HG03108 (cell line): ENCODE results near the gene DMD.
A peak's percentile ranks its signal among the peaks of the same experiment; 100 is the strongest.

Experiments used
- ATAC-seq: cut with Tn5 transposase; IDR thresholded peaks from one replicate; pipeline ENCODE4 v1.9.1; 2021; ENCODE audit warnings: moderate library complexity; ENCODE audit not compliant: unreplicated experiment

DMD gene

GRCh38 chrX:31213941-31214340 is 1997.4 kb downstream of the DMD start:
- no peak for ATAC-seq

DNA sequence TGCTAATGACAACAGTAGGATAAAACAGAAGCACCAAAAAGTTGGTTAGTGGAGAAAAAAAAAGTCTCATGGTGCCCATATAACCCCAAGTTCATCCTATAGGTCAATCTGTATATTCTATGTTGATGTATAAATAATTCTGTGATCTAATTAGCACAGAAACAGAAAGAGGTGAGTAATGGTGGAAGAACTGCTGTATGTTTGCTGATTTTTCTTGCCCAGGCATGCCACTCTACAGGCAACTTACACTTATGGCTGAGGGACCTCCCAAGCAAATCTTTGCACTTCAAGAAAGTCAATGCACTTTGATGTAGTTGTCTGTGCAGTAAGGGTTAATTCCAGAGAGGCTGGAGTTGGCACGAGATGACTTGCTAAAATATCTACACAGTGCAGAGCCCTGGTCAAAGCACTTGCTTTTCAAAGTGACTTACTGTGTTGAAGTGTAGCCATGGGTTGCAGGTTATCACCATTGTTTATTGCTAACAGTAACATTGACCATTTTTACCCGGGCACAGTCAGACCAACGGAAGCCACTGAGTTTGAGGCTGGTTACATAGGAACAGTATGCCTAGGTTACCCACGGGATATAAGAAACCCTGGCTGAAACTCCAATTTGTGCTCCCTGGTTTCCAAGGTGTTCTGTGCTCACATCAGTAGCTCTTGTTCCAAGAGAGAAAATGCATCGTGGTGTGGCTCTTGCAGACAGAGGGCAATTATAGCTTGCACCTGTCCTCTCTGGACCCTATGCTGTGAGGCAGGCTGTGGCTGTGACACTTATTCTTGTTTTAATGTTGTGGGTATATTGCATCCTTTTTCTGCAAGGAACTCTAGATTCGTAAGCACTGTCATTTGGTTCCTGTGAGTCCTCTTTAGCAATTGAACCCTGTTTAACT is 1998.2 kb downstream of the DMD start:
- ATAC-seq = no peak

DNA sequence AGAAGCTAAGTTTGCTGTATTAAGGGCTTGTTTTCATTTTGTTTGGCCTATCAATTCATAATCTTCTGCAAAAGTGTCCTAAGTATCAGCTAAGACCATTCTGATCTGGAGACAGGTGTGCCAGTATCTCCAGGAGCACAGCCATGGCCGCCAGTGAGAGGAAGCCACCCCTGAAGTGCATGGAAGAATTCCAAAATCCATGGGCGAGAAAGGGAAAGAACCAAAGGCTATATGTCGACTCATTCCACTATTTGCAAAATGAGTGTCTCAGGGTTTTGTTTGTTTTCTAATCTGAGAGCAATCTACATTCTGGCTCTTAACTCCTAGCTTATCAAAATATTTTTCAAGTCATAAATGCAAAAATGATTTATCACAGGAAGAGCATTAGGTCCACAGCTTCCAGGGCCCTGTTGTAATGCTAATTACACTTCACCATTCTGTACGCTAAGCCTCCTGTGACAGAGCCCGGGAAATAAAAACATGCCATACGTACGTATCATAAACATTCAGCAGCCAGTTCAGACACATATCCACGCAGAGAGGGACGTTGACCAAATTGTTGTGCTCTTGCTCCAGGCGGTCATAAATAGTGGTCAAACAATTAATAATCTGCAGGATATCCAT is 2002.2 kb downstream of the DMD start:
- ATAC-seq = no peak

DNA sequence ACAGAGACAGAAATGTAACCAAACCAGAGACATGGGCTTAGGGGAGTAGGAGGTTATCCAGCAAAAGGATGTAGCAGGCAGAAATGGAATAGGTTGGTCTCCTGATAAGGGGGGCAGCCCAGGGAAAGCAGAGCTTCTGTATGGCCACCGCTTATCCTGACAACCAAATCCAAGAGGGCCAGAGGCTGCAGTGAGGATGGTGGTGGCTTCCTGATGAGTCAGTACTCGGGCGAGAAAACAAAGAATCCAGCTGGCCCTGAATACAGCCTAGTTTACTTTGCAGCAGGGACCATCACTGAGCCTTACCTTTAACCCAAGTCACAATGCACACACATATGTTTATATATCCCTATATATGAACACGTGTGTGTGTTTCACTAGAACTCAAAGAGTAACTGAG is 2009.8 kb downstream of the DMD start:
- ATAC-seq = no peak

GRCh38 chrX:31200430-31200829 is 2010.9 kb downstream of the DMD start:
- ATAC-seq = no peak

- ATAC-seq = no peak
These were observed 2011.6 kb downstream of the DMD start for GRCh38 chrX:31199840-31200114.

DNA sequence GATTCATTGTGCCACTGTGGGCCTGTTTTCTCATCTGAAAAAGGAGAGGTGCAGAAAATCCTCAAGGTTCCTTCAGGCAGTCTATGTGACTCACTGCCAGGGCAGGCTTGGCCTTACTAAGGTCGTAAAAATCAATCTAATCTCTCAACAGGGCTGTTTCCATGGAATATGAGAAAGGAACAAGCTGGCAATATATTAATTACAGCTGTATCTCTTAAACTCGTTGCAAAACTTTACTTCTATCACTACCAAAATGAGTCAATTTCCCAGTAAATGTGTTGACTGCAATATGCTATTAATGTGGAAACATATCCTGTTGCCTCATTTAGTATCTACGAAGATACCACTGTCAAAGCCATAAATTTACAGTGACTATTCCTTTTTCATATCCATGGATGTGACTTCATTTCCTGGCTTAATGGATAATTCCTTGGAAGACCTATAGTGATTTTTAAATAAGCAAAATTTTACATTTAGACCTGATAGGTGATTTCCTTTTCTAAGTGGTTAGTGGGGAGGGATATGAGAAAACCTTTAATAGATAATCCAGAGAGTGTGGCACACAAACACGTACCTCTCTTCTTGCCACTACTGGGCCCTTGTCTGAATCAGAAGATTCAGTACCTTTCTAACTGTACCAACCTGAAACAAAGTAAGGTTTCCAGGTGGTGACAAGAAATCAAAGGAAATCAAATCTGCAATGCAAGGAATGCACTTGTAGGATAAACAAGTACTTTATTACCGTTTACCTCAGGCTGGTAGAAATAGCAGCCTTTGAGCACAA is 2012.1 kb downstream of the DMD start:
- ATAC-seq = no peak

- no peak for ATAC-seq
These were observed 2021.0 kb downstream of the DMD start for GRCh38 chrX:31190221-31190975.

- no peak for ATAC-seq
These were observed 2024.5 kb downstream of the DMD start for GRCh38 chrX:31186693-31187338.

GRCh38 chrX:31185884-31186283 is 2025.5 kb downstream of the DMD start:
- no peak for ATAC-seq

DNA sequence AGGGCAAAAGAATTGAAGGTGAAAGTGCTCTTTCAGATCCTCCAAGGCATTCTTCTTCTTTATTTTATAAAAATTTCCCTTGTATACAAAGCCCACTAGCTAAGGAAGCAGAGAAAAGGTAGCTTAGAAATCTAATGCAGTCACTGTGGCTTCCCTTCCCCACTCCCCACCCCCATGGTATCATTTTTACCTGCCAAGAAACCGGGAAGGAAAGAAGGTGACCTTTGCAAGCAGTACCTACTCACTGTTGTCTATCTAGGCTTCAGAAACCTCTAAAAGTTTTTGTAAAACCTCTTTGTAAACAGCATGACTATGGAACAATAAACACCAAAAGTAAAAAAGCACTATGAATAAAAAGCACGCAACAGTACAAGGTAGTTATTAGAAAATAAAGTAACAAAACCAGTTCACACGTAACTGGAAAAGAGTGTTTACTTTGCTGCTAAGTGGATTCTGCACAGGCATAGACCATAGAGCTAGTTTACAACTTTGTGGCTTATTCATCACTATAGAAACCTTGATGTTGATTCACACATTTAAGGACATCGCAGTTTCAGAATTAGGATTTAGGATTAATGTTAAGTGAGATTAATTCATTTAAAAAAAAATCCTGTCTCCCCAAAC is 2029.9 kb downstream of the DMD start:
- ATAC-seq = no peak

DNA sequence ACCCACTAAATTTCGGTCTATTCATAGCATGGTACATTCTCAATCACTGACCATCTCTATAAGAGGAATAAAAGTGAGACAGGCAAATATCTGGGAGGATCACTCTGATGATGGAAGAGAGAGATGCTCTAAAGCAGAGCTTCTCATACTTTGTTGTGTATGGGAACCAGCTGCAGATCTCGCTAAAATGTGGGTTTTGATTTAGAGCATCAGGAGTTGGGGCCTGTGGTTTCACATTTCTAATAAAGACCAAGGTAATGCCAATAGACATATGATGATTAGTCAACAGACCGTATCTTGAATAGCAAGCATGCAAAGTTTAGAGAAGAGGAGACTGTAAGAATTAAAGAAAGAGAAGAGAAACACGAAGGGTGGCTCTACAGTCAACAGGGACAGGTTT is 2032.1 kb downstream of the DMD start:
- ATAC-seq = no peak

DNA sequence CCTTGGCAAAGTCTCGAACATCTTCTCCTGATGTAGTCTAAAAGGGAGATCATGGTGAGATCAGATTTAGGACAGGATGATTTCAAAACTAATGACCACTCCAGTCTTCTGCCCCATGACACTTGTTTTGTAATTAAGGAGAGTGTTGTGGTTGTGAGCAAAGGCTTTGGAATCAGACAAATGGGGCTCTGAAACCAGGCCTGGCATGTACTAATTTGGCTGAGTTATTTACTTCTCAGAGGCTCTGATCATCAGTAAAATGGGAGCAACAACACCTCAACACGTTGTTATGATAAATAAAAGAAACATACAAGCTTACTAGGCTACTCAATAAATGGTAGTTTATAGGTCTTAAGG is 2032.6 kb downstream of the DMD start:
- no peak for ATAC-seq

- no peak for ATAC-seq
These were observed 2033.1 kb downstream of the DMD start for GRCh38 chrX:31178064-31178768.

- no peak for ATAC-seq
These were observed 2040.6 kb downstream of the DMD start for GRCh38 chrX:31170792-31171191.

GRCh38 chrX:31168551-31168950 is 2042.8 kb downstream of the DMD start:
- peak; percentile 95 for ATAC-seq

GRCh38 chrX:31166832-31167231 is 2044.5 kb downstream of the DMD start:
- no peak for ATAC-seq

DNA sequence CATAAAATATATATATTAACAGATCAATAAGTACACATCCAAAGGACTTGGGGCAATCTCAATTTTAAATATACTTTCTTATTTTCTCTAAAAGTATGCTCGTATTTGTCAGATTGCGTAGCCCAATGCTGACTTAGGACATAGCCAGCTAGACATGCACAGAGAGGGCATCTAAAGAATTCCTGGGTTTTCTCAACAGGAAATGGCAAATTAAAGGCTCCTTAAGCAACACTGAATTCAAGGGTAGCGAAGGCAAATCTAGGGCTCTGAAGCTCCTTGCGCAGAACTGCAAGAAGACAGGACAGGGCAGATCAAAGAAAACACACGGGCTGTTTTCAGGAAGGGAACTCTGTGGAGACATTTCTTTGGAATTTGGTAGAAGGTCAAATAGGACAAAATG is 2044.9 kb downstream of the DMD start:
- ATAC-seq = no peak

- ATAC-seq = no peak
These were observed 2045.9 kb downstream of the DMD start for GRCh38 chrX:31165241-31166035.
